H1 (cell line): ENCODE data around the gene STK32C. TPM values are rescaled to one million over a fixed set of nuclear protein-coding genes. Genes with fewer than 3 reads are reported as not detected.

Experiments used
- CTCF ChIA-PET: fragments of 300-600 bp; sonication (Branson Sonifier 250); formaldehyde crosslinking; loops from one replicate; lab custom pipeline; 2021; ENCODE audit not compliant: partially characterized antibody; lab: Charles Lee
- POLR2A ChIA-PET: fragments of 300-600 bp; sonication (Branson Sonifier 250); formaldehyde crosslinking; loops from one replicate; lab custom pipeline; 2021; ENCODE audit warnings: inconsistent platforms; ENCODE audit not compliant: partially characterized antibody; lab: Charles Lee
- DNase-seq, 2 experiments: peaks; one replicate each; pipeline versions ENCODE4 v3.0.0 to v3.0.0-alpha.2; 2010 to 2022; ENCODE audit warnings: low spot score in 2 of 2, low read depth in 1 of 2, mixed read lengths in 1 of 2
- FAIRE-seq: peaks from 2 replicates; lab custom pipeline; 2011; peaks lifted over from hg19 to GRCh38; lab: Jason Lieb, UNC
- H2AFZ ChIP-seq: 2 replicates; pipeline ENCODE4 v1.8.1; 2012; ENCODE audit warnings: low read length, inconsistent platforms
- H2AK5ac ChIP-seq: 2 replicates; pipeline ENCODE4 v1.6.1; 2013; ENCODE audit warnings: low read depth, low read length
- H2BK120ac ChIP-seq: replicated peaks from 2 replicates; pipeline ENCODE3; 2013; ENCODE audit warnings: low read depth, low read length, inconsistent platforms
- H2BK12ac ChIP-seq: 2 replicates; pipeline ENCODE4 v1.6.1; 2013; ENCODE audit warnings: low read depth, low read length
- H2BK15ac ChIP-seq: 2 replicates; pipeline ENCODE4 v1.6.1; 2013; ENCODE audit warnings: low read length
- H2BK20ac ChIP-seq: 2 replicates; pipeline ENCODE4 v1.6.1; 2013; ENCODE audit warnings: low read length
- H2BK5ac ChIP-seq: 2 replicates; pipeline ENCODE4 v1.6.1; 2013; ENCODE audit warnings: low read depth, low read length
- H3K14ac ChIP-seq: 2 replicates; pipeline ENCODE4 v1.6.1; 2013; ENCODE audit warnings: inconsistent platforms; ENCODE audit not compliant: insufficient read length
- H3K18ac ChIP-seq: 2 replicates; pipeline ENCODE4 v1.6.1; 2013; ENCODE audit warnings: low read length; ENCODE audit errors: extremely low read depth
- H3K23ac ChIP-seq: 2 replicates; pipeline ENCODE4 v1.6.1; 2013; ENCODE audit warnings: inconsistent platforms; ENCODE audit not compliant: insufficient read length
- H3K23me2 ChIP-seq: 2 replicates; pipeline ENCODE4 v1.6.1; 2013; ENCODE audit warnings: low read depth, low read length
- H3K27ac ChIP-seq: 2 replicates; pipeline ENCODE4 v1.6.1; 2011; ENCODE audit warnings: low read depth, low read length, inconsistent platforms
- H3K27me3 ChIP-seq, 4 experiments: replicated peaks in 1 of 4; 1 replicate in 1 of 4; 2 replicates in 3 of 4; pipeline versions ENCODE4 v1.6.1 to v1.8.1; 2011 to 2013; ENCODE audit warnings: low read length in 3 of 4, mild to moderate bottlenecking in 3 of 4, inconsistent platforms in 2 of 4, mixed read lengths in 2 of 4, moderate library complexity in 1 of 4; ENCODE audit not compliant: control insufficient read depth in 3 of 4, insufficient read depth in 3 of 4; ENCODE audit errors: extremely low read depth in 1 of 4
- H3K36me3 ChIP-seq, 4 experiments: 2 replicates each; pipeline versions ENCODE4 v1.6.1 to v1.8.1; 2011 to 2013; ENCODE audit warnings: mild to moderate bottlenecking in 4 of 4, low read length in 3 of 4, moderate library complexity in 2 of 4, control low read depth in 1 of 4, inconsistent platforms in 1 of 4; ENCODE audit not compliant: insufficient read depth in 4 of 4, control insufficient read depth in 2 of 4
- H3K4ac ChIP-seq: replicated peaks from 2 replicates; pipeline ENCODE3; 2013; ENCODE audit warnings: low read length, low read depth, mixed read lengths, inconsistent platforms; ENCODE audit not compliant: insufficient read length
- H3K4me1 ChIP-seq, 4 experiments: replicated peaks in 1 of 4; 1 replicate in 1 of 4; 2 replicates in 3 of 4; pipeline versions ENCODE4 v1.6.1 to v1.8.1; 2011 to 2013; ENCODE audit warnings: low read length in 3 of 4, inconsistent platforms in 2 of 4, mixed read lengths in 1 of 4; ENCODE audit not compliant: insufficient read depth in 4 of 4, control insufficient read depth in 3 of 4
- H3K4me2 ChIP-seq, 2 experiments: 2 replicates each; pipeline versions ENCODE4 v1.6.1 to v1.8.1; 2011 to 2013; ENCODE audit warnings: low read depth in 2 of 2, low read length in 2 of 2, control low read depth in 1 of 2, inconsistent platforms in 1 of 2, mild to moderate bottlenecking in 1 of 2; ENCODE audit not compliant: insufficient read depth in 1 of 2
- H3K4me3 ChIP-seq, 4 experiments: fragments of 200-600, 300-600 bp in 1 of 4; sonication (generic), shearing (Covaris generic), sonication (Bioruptor Twin) in 1 of 4; 2 replicates each; pipeline versions ENCODE4 v1.5.1 to v1.8.1; 2011 to 2016; ENCODE audit warnings: low read length in 4 of 4, low read depth in 3 of 4, control low read depth in 2 of 4, inconsistent platforms in 2 of 4, mild to moderate bottlenecking in 2 of 4, mixed read lengths in 1 of 4, moderate library complexity in 1 of 4; ENCODE audit not compliant: insufficient read depth in 2 of 4; ENCODE audit errors: extremely low read depth in 1 of 4
- H3K56ac ChIP-seq: replicated peaks from 2 replicates; pipeline ENCODE3; 2013; ENCODE audit warnings: low read depth, mild to moderate bottlenecking, mixed read lengths, low read length, inconsistent platforms; ENCODE audit not compliant: insufficient read length
- H3K79me1 ChIP-seq: 2 replicates; pipeline ENCODE4 v1.6.1; 2013; ENCODE audit warnings: low read depth, low read length, control low read depth
- H3K79me2 ChIP-seq, 2 experiments: 2 replicates each; pipeline versions ENCODE4 v1.6.1 to v1.8.1; 2012 to 2013; ENCODE audit warnings: low read length in 2 of 2, mild to moderate bottlenecking in 2 of 2, inconsistent platforms in 1 of 2; ENCODE audit not compliant: insufficient read depth in 2 of 2, control insufficient read depth in 1 of 2
- H3K9ac ChIP-seq, 4 experiments: replicated peaks in 1 of 4; 1 replicate in 1 of 4; 2 replicates in 3 of 4; pipeline versions ENCODE4 v1.6.1 to v1.8.1; 2011 to 2013; ENCODE audit warnings: low read depth in 3 of 4, low read length in 3 of 4, control low read depth in 2 of 4, mild to moderate bottlenecking in 2 of 4, moderate library complexity in 2 of 4, inconsistent platforms in 1 of 4; ENCODE audit errors: extremely low read depth in 1 of 4
- H3K9me3 ChIP-seq, 2 experiments: 2 replicates each; pipeline versions ENCODE4 v1.6.1 to v1.8.1; 2012 to 2013; ENCODE audit warnings: mild to moderate bottlenecking in 2 of 2, moderate library complexity in 2 of 2, control low read depth in 1 of 2, inconsistent platforms in 1 of 2, low read depth in 1 of 2, low read length in 1 of 2, mixed read lengths in 1 of 2; ENCODE audit not compliant: insufficient read depth in 2 of 2
- H4K20me1 ChIP-seq, 2 experiments: replicated peaks in 1 of 2; 2 replicates each; pipeline versions ENCODE3 to v1.8.1; 2011 to 2013; ENCODE audit warnings: inconsistent platforms in 2 of 2, low read length in 2 of 2, mild to moderate bottlenecking in 1 of 2; ENCODE audit not compliant: insufficient read depth in 2 of 2, control insufficient read depth in 1 of 2
- H4K5ac ChIP-seq: 2 replicates; pipeline ENCODE4 v1.6.1; 2013; ENCODE audit warnings: low read length, low read depth, mixed read lengths, inconsistent platforms; ENCODE audit not compliant: insufficient read length
- H4K8ac ChIP-seq: 2 replicates; pipeline ENCODE4 v1.8.0; 2013; ENCODE audit warnings: mild to moderate bottlenecking, moderate library complexity, low read length, inconsistent platforms; ENCODE audit not compliant: insufficient read depth; ENCODE audit errors: extremely low read depth
- H4K91ac ChIP-seq: replicated peaks from 2 replicates; pipeline ENCODE3; 2013; ENCODE audit warnings: low read length, mixed read lengths, inconsistent platforms; ENCODE audit not compliant: insufficient read length
- EZH2 ChIP-seq: fragments of 200-600 bp; sonication (generic); IDR thresholded peaks from 2 replicates; pipeline ENCODE4 v1.7.1; 2012; ENCODE audit warnings: low read depth, mild to moderate bottlenecking, moderate library complexity, low read length, inconsistent platforms; ENCODE audit not compliant: severe bottlenecking
- MAX ChIP-seq: IDR thresholded peaks from 2 replicates; pipeline ENCODE4 v1.6.1; 2012; ENCODE audit warnings: inconsistent platforms
- WGBS, 2 experiments: shearing (Covaris generic) in 1 of 2; methylation state at CpG; one replicate each; pipeline versions ENCODE4 v1.1.6 to v1.1.7; 2013 to 2015; ENCODE audit warnings: low lambda C conversion rate in 2 of 2, mixed read lengths in 2 of 2, inconsistent platforms in 1 of 2, low coverage in 1 of 2, missing lambda C conversion rate in 1 of 2; ENCODE audit not compliant: insufficient replicate concordance in 2 of 2, insufficient coverage in 1 of 2, insufficient read length in 1 of 2; ENCODE audit errors: extremely low coverage in 1 of 2, missing lambda C conversion rate in 1 of 2; 5-methylcytosine and 5-hydroxymethylcytosine counted together
- polyA plus RNA-seq, 7 experiments: library from polyadenylated mRNA; depleted of rRNA in 3 of 7; stranded (reverse) in 5 of 7; unstranded in 2 of 7; fragments of >200 nt in 5 of 7; fragments of 200-250 nt in 2 of 7; gene quantifications; 1 replicate in 5 of 7; 2 replicates in 1 of 7; 4 replicates in 1 of 7; pipeline versions ENCODE4 v1.2.1 to v1.2.3, GENCODE V29; 2011 to 2013; ENCODE audit warnings: missing spikeins in 2 of 7, mixed read lengths in 2 of 7
- total RNA-seq: library from RNA; stranded (reverse); fragmentation: NEBNext Ultra II Directional; extraction: Animal tissue kit (Norgen Biotek cat#: 25700); gene quantifications from 2 replicates; pipeline ENCODE4 v1.2.1, GENCODE V29; 2021

The STK32C gene
- total and polyA plus RNA-seq, 2 of the 8 experiments (the other 6 are each of a cell fraction or from before 2014, with no cell fraction given) = 10.6 to 15.6 TPM

- 92% methylated on average over 15 of the region's 32 CpGs; no CpG with 5 or more reads in 1 of the 2 experiments for WGBS, 2 experiments
- Histone ChIP-seq H4K91ac (no peak overlapping the region), H3K18ac (no peak overlapping the region), H4K20me1 (no peaks in the 10 kb centered on the region), H2BK120ac (no peak overlapping the region), H3K4me1 (0 out of 7 replicates have a peak, but pooled peaks cover 0 to 3% (median 0%) of the 10 kb centered on the region in 4 experiments), H2BK20ac (no peak overlapping the region), H3K56ac (no peak overlapping the region), H3K9ac (no peak overlapping the region), H3K4me2 (no peak overlapping the region), H3K4me3 (no peak overlapping the region), H3K23ac (no peak overlapping the region), H4K5ac (no peak overlapping the region), H2AFZ (no peak overlapping the region), H3K36me3 (no peaks in the 10 kb centered on the region), H2AK5ac (no peak overlapping the region), H2BK15ac (no peak overlapping the region), H4K8ac (no peak overlapping the region; the same call in 1 of the 2 replicates), H3K27me3 (peaks cover 0 to 2% (median 1%) of the 10 kb centered on the region in 4 experiments; a peak in 1 of 7 replicates), H3K79me2 (no peaks in the 10 kb centered on the region), H3K23me2 (no peaks in the 10 kb centered on the region), H3K4ac (no peak overlapping the region), H3K79me1 (no peaks in the 10 kb centered on the region), H3K27ac (no peak overlapping the region), H3K14ac (no peak overlapping the region), H2BK12ac (no peak overlapping the region), H3K9me3 (no peaks in the 10 kb centered on the region; a peak in 1 of 4 replicates), H2BK5ac (no peak overlapping the region)
- 0 out of 2 replicates have a peak, but pooled peaks have one; percentile 13 for TF ChIP-seq MAX
- TF ChIP-seq EZH2 = no peak
- ChIA-PET CTCF (interaction anchor here (0.9 to 3.0 kb wide), 3 partner anchors 9 to 132 kb away, joined by 3 to 18 read pairs (median 5); no protein-coding TSS in a partner anchor), POLR2A (no interaction called here)
- no peak for FAIRE-seq
- DNase-seq = no peak
Measured at GRCh38 chr10:132354356-132355094, 46.8 kb upstream of the STK32C start.
